HG03378 (cell line): ENCODE results near the gene ASIC4.

Experiments used
- ATAC-seq: cut with Tn5 transposase; IDR thresholded peaks from one replicate; pipeline ENCODE4 v1.9.1; 2021; ENCODE audit warnings: mild to moderate bottlenecking, moderate library complexity; ENCODE audit not compliant: unreplicated experiment

ASIC4 gene

DNA sequence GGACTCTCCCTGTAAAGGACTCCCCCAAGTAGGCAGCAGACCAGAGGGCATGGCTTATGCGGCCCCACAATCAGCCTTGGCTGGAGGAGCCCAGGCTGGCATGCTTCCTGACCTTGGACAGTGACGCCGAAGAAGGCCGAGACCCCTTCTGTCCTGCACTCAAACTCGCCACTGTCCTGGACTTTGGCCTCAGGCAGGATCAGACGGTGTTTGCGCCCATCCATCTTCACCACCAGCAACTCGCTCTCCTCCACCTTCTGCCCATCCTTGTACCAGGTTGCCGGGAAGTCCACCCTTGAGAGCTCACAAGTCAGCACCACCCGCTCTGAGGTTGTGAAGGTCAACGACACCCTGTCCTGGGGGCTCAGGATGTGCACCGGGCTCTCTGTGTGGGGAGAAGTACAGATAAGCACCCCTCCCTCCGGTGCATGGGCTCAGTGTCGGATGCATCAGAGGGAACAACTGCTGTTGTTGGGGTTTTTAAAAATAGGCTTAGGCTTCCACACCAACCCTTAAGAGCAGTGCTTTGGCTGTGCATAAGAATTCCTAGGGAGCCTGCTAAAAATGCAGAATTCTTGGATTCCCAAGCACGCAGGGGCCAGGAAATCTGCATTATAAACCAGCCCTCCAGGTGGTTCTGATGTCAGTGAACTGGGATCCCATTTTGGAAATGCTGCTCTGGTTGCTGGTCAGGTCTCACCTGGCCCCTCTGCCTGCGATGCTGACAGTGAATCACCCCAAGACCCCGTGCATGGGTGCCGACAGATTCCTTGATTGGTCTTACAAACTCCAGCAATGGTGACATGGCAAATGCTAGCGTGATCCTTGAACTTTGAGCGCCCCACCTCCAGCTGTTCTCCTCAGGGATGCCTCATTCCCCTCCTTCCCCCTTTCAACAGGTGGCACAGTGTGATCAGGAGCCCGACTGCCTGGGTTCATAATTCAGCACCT is 51.1 kb downstream of the ASIC4 start:
- ATAC-seq, result no peak

GRCh38 chr2:219566640-219567039 is 52.4 kb downstream of the ASIC4 start:
- no peak for ATAC-seq

GRCh38 chr2:219567131-219567530 is 52.8 kb downstream of the ASIC4 start:
- ATAC-seq, result no peak

- ATAC-seq, result no peak
These were observed 53.6 kb downstream of the ASIC4 start for GRCh38 chr2:219567791-219568361.

- no peak for ATAC-seq
These were observed 54.8 kb downstream of the ASIC4 start for GRCh38 chr2:219569041-219569440.

- ATAC-seq, result no peak
These were observed 55.4 kb downstream of the ASIC4 start for GRCh38 chr2:219569635-219570034.

- no peak for ATAC-seq
These were observed 56.1 kb downstream of the ASIC4 start for GRCh38 chr2:219570194-219570923.

DNA sequence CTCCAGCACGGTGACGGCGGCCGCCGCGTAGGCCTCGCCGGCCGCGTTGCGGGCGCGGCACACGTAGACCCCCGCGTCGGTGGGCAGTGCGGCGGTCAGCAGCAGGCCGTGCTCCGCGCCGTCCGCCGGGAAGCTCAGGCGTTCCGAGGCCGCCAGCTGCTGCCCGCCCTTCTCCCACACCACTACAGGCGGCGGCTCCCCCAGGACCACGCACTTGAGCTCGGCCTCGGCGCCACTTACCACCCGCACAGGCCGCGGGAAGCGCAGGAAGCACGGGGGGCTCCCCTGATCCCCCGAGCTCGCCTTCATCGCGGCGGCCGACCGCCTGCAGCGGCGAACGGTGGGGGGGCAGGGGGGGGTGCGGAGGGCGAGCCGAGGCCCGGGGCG is 56.6 kb downstream of the ASIC4 start:
- no peak for ATAC-seq

DNA sequence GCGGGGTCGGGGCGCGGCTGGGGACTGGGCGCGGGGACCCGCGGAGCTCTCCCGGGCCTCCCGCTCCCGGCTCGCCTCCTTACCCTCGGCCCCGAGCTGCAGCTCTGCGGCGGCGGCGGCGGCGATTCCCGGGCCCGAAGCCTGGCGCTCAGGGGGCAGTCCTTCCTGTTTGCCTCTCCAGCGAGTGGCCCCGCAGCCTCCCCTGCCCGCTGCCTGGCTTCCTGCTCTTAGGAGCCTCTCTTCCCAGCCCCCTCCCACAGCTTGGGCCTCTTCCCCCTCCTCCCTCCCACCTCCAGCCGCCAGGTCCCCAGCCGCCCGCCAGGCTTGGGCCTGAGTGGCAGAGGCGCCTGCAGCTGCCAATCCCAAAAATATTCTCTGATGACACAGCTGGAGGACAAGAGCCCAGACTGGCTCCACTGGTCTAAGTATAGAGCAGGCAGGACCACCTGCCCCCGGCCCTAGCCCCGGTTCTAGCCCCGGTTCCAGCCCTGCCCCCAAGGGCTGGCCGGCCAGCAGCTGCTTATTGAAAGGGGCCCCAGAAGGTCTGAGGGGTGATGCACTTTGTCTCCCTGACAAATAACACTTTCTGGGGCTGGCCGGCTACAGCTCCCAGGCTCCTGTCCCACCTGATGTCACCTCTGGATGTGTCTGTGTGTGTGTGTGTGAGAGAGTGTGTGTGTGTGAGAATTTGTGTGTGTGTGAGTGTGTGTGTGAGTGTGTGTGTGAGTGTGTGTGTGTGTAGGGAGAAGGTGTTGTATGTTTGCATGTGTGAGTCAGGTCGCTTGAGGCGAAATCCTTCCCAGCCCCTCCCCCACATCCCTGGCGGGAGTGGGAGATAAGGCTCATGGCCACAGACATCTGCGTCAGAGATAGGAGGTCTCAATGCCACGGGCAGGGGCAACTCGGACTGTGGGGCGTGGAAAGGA is 57.3 kb downstream of the ASIC4 start, which contains the start of gene OBSL1:
OBSL1 (minus strand) TSS at position 229 of the 926 bp plus-strand sequence. CDS start 307 bp downstream, outside the sequence.
- no peak for ATAC-seq

DNA sequence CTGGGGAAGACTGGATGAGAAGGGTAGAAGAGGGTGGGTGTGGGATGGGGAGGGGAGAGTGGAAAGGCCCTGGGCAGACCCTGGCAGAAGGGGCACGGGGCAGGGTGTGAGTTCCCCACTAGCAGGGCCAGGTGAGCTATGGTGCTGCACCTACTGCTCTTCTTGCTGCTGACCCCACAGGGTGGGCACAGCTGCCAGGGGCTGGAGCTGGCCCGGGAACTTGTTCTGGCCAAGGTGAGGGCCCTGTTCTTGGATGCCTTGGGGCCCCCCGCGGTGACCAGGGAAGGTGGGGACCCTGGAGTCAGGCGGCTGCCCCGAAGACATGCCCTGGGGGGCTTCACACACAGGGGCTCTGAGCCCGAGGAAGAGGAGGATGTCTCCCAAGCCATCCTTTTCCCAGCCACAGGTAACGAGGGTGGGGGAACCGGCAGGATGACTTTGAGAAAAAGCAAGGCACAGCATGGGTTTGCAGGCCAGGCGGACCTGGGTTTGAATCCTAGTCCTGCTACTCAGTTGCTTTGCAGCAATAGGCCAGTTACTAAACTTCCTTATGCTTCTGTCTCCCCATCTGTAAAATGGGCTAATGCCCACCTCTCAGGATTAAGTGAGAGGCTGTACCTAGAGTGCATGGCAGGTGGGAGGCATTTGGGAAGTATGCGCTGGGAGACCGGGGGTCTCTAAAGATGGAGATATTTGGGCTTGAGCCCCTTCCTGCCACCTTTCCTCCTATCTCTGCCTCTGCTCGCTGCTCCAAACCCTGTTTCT is 58.1 kb downstream of the ASIC4 start, which contains the start of gene INHA:
INHA (plus strand) TSS at position 74 of the 765 bp plus-strand sequence; CDS start at position 139, 65 bp downstream.
- ATAC-seq, result no peak

- no peak for ATAC-seq
These were observed 58.9 kb downstream of the ASIC4 start for GRCh38 chr2:219573166-219573565.

DNA sequence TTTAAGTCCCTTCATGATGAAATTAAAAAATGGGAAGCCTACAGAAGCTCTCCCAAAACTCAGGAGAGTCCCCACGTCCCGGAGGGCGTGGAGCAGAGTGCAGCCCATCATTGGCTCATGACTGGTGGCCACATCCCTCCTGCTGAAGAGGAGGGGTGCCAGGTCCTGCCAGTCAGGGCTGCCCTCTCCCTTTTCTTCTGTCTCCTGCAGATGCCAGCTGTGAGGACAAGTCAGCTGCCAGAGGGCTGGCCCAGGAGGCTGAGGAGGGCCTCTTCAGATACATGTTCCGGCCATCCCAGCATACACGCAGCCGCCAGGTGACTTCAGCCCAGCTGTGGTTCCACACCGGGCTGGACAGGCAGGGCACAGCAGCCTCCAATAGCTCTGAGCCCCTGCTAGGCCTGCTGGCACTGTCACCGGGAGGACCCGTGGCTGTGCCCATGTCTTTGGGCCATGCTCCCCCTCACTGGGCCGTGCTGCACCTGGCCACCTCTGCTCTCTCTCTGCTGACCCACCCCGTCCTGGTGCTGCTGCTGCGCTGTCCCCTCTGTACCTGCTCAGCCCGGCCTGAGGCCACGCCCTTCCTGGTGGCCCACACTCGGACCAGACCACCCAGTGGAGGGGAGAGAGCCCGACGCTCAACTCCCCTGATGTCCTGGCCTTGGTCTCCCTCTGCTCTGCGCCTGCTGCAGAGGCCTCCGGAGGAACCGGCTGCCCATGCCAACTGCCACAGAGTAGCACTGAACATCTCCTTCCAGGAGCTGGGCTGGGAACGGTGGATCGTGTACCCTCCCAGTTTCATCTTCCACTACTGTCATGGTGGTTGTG is 60.4 kb downstream of the ASIC4 start:
- ATAC-seq, result no peak

DNA sequence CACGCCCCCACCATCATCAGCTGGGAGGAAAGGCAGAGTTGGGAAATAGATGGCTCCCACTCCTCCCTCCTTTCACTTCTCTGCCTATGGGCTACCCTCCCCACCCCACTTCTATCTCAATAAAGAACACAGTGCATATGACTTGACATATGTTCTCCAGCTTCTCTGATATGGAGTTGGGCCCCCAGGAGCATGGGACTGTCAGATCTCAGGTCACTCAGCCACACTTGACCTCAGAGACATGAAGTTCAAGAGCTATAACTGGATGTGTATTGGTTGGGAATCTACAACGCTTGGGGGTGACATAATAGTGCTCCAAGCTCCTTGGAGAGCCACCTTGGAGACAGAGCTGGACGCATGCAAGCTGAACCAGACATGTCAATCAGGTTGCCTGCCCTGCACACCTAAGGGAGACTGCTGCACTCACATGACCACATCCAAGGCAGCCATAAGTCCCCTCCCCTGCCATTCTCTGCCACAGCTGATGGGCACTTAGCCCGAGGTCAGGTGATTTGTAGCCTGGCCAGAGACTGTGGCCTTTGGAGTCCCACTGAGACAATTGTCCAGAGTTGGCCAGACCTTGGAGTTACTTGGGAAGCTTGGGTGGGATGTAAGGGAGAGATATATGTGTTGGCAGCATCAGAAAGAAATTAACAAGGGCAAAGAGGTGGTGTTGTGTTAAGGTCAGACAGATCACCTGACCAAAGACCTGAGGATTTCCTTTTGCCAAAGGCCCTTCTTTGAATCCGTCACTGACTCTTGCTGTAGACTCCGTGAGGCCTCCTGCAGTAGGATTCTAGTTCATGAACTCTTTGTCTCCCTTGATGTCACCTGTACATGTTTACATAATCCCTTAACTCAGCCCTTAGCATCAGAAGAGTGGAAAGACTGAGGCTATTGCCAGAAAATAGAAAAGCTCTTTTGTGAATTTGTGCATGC is 61.6 kb downstream of the ASIC4 start:
- no peak for ATAC-seq

GRCh38 chr2:219576505-219577388 is 62.5 kb downstream of the ASIC4 start:
- no peak for ATAC-seq

- no peak for ATAC-seq
These were observed 64.7 kb downstream of the ASIC4 start for GRCh38 chr2:219578811-219579613.

DNA sequence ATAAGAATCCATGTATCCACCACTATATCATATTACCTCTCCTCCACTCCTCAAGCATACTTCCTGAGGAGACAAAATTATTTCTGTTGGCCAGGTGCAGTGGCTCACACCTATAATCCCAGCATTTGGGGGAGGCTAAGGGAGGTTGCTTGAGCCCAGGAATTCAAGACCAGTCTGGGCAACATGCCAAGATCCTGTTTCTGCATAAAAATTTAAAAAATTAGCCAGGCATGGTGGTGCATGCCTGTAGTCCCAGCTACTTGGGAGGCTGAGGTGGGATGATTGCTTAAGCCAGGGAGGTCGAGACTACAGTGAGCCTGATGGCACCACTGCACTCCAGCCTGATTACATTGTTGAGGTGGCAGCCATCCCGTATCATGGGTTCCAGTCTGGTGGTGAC is 67.1 kb downstream of the ASIC4 start:
- ATAC-seq, result no peak
